GM19099 (cell line): ENCODE data around the gene NATD1.

Experiments
- POLR2A ChIP-seq: IDR thresholded peaks from 3 replicates; pipeline ENCODE4 v1.6.1; 2011; ENCODE audit warnings: low read depth; ENCODE audit not compliant: insufficient read length; ENCODE audit errors: extremely low read depth

Gene NATD1

GRCh38 chr17:21228111-21228510, 25.1 kb downstream of the NATD1 start:
- TF ChIP-seq POLR2A = no peak

GRCh38 chr17:21223086-21223485, 30.1 kb downstream of the NATD1 start:
- TF ChIP-seq POLR2A = no peak

GRCh38 chr17:21218831-21219380, 34.3 kb downstream of the NATD1 start:
- TF ChIP-seq POLR2A = no peak

GRCh38 chr17:21218101-21218500, 35.1 kb downstream of the NATD1 start:
- TF ChIP-seq POLR2A = no peak

- TF ChIP-seq POLR2A = no peak
These were observed 35.9 kb downstream of the NATD1 start for GRCh38 chr17:21217346-21217745.

GRCh38 chr17:21215935-21216334, 37.3 kb downstream of the NATD1 start:
- TF ChIP-seq POLR2A = no peak

GRCh38 chr17:21214777-21215541, 38.3 kb downstream of the NATD1 start:
- no peak for TF ChIP-seq POLR2A

GRCh38 chr17:21214015-21214776, 39.0 kb downstream of the NATD1 start, which contains the start of gene TMEM11:
Gene TMEM11 (minus strand): TSS chr17:21214161. CDS start chr17:21214152, 9 bp downstream.
- TF ChIP-seq POLR2A = peak; percentile 82

GRCh38 chr17:21213638-21214014, 39.6 kb downstream of the NATD1 start:
- TF ChIP-seq POLR2A = no peak

- TF ChIP-seq POLR2A = no peak
These were observed 40.2 kb downstream of the NATD1 start for GRCh38 chr17:21212826-21213637.

GRCh38 chr17:21211825-21212479, 41.3 kb downstream of the NATD1 start:
- no peak for TF ChIP-seq POLR2A

- TF ChIP-seq POLR2A = no peak
These were observed 42.7 kb downstream of the NATD1 start for GRCh38 chr17:21210411-21211076.

GRCh38 chr17:21209511-21210175, 43.6 kb downstream of the NATD1 start:
- TF ChIP-seq POLR2A = no peak
